ENCODE measurements around the gene GRK7.

The GRK7 gene, protein sequence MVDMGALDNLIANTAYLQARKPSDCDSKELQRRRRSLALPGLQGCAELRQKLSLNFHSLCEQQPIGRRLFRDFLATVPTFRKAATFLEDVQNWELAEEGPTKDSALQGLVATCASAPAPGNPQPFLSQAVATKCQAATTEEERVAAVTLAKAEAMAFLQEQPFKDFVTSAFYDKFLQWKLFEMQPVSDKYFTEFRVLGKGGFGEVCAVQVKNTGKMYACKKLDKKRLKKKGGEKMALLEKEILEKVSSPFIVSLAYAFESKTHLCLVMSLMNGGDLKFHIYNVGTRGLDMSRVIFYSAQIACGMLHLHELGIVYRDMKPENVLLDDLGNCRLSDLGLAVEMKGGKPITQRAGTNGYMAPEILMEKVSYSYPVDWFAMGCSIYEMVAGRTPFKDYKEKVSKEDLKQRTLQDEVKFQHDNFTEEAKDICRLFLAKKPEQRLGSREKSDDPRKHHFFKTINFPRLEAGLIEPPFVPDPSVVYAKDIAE (N-terminal part only)

DNA sequence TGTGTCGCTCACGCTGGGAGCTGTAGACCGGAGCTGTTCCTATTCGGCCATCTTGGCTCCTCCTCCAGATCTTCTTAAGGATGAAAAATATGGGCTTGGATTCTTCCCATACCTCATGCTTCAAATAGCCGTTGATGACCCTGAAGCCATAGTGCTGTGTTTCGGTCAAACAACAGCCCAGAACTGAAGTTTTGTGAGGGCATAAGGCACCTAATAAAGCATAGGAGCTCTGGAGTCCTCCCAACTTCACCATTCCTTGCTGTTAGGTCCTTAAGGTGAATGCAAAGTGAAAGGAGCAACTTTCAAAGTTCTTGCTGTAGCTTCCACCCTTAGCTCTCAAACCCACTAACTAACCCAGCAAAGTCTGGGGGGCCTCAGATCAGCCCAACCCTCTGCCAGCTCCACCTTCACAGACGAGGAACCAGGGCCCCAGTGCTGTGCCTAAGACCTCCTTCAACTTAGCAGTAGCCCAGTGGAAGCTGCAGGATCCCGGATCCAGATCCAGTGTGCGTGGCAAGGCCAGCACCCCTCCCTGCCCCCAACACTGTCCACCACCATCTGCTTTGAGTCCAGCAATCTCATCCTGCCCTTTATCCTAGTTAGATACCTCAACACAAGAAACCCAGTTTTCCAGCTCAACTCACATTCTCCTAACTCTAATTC lies at the start of gene GRK7:
Gene GRK7 (plus strand): TSS at position 321 of the 663 bp plus-strand sequence. CDS start 14,877 bp downstream, outside the sequence.
- no peak for DNase-seq

DNA sequence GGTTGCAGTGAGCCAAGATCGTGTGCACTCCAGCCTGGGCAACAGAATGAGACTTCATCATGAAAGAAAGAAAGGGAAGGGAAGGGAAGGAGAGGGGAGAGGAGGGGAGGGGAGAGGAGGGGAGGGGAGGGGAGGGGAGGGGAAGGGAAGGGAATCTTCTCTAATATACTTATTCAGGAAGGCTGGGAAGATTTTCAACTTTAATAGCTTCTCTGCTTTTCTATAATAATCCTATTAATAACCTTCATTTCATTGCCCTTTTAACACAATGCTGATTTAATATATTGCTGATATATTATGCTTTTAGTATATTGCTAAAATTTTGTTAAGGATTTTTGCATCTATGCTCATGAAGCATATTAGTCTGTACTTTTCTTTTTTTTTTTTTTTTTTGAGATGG lies 48.5 kb upstream of the GRK7 start:
- DNase-seq = no peak

DNA sequence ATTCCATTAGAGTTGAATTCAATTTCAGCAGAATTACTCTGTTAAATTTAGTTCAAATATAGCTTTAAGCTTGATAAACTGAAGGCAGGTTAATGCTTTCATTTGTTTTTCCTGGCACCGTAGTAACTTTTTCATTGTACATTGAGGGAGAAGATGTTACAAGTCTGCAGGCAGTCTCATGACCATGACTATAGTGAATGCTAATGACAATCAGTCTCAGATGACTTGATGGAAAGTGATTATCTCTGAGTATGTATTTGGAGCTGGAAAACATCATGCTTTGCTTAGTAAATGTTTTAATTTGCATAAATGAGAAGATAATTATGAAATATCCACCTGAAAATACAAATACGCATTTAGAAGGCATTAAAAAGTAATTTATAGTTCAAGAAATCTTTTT lies 41.1 kb upstream of the GRK7 start:
- no peak for DNase-seq

DNA sequence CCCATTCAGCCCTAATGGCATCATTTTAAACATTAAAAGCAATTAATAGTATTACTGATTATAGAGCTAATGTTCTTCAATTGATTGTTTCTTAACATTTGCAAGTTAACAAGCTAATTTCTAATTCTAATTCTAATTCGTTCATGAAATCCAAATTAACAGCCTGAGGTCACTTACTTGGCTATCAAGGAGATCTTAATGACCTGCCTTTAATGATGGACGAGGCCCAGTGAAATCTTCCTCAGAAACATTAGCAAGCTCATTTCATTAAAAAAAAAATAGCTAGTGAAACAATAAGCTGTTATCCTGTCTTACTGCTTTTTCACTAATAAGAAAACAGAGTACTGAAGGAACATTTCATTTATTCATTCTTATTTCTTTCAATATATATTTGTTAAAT lies 40.6 kb upstream of the GRK7 start:
- no peak for DNase-seq

DNA sequence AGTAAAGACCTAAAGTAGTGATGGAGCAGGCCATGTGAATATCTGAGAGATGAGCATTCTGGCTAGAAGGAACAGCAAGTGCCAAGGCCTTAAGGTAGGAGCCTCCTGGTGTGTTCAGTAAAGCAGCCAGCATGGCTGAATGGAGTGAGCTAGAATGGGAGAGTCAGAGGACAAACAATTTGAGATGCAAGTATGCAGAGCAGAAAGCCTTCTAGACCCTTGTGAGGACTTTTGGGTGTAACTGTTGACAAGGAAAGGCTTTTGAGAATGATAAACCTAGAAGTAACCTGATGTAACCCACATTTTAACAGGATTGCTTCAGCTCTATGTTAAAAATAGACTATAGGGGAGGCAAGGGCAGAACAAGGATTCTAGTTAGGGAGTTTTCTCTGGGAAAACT lies 40.0 kb upstream of the GRK7 start:
- DNase-seq = no peak

DNA sequence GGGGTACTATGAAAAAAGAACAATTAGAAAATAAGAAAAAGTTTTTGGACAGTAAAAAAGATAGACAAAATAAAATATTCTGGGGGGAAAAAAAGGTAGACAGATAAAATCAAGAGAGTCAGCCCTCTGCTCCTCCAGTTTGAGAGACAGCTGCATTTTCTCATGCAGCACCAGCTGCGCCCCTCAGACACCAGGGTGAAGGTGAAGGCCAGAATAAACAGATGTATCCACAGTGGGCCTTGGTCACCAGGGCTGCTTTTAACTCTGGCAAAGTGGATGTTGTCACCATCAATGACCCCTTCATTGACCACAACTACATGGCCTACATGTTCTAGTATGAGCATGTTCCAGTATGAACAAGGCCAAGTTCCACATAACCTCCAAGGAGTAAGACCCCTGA lies 39.0 kb upstream of the GRK7 start:
- DNase-seq = no peak

DNA sequence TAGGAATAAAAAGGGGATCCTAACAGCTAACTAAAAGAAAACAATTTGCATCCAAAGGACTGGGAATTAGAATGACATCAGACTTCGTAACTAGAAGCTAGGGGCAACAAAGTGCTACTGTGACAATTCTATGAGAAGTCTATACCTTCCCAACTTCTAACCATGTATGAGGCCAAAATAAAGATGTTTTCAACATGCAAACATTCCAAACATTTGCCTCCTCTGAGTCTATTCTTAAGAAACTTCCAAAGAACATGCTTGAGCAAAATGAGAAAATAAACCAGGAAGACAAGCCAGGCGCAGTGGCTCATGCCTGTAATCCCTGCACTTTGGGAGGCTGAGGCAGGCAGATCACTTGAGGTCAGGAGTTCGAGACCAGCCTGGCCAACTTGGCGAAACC lies 38.2 kb upstream of the GRK7 start:
- no peak for DNase-seq

DNA sequence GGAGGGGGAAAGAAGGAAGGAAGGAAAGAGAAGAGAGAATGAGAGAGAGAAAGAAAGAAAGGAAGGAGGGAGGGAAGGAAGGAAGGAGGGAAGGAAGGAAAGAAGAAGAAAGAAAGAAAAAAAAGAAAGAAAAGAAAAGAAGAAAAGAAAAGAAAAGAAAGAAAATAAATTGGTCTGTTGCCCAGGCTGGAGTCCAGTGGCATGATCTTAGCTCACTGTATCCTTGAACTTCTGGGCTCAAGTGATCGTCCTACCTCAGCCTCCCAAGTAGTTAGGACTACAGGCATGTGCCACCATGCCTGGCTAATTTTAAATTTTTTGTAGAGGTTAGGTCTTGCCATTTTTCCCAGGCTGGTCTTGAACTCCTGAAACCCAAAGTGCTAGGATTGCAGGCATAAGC lies 36.7 kb upstream of the GRK7 start:
- no peak for DNase-seq

DNA sequence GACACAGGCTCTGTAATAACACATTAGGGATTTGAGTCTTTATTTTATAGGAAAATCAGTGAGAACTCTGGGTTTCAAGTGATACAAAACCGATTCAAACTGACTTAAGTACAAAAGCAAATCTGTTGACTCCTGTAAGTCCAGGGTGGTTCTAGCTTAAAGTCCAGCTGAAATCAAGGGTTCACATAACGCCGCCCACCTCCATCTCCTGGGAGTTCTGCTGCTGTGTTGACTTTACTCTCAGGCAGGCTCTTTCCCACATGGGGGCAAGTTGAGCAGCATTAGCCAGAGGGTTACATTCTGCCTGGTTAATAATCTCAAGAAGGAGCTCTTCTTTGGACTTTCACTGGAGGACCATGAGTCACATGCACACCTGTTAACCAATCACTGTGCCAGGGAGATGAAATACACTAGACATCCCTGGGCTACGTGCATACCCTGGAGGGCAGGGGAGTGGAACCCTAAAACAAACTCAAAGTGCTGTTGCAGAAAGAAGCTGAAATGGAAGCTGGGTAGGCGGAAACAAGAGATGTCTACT lies 34.8 kb upstream of the GRK7 start:
- no peak for DNase-seq

DNA sequence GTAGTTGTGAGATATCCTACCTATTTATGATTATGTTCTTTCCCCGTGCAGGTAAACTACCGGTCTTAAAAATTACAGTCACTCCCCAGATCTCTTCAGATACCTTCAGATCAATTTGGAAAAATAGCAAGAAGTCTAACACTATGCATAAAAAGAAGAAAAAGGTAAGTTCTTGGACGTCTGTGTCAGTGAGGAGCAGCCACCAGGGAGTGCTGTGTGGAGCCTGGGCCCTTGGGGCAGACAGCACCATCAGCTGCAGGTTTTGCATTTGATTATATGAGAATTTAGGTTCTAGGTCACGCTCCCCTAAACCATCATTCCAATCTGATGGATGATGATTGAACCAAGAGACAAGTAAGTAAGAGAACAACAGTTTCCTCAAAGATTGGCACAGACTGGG lies 34.0 kb upstream of the GRK7 start:
- peak; percentile 21 for DNase-seq

DNA sequence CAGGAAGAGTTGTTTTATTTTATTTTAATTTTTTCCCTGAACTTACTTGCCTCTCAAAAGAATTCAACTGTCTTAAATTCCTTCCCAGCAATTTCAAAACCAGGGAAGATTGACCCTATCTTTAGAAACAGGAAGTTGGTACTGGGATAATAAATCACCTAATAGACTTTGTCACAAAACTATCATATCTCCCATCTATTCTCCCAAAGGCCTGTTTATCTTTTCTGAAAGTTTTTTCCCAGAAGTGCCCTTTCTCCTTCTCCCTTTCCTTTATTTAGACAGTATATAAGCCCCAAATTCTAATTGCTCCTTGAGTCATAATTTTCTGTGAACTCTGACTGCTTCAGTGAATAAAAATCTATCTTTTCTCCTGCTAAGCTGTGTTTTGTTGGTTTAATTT lies 28.0 kb upstream of the GRK7 start:
- no peak for DNase-seq

DNA sequence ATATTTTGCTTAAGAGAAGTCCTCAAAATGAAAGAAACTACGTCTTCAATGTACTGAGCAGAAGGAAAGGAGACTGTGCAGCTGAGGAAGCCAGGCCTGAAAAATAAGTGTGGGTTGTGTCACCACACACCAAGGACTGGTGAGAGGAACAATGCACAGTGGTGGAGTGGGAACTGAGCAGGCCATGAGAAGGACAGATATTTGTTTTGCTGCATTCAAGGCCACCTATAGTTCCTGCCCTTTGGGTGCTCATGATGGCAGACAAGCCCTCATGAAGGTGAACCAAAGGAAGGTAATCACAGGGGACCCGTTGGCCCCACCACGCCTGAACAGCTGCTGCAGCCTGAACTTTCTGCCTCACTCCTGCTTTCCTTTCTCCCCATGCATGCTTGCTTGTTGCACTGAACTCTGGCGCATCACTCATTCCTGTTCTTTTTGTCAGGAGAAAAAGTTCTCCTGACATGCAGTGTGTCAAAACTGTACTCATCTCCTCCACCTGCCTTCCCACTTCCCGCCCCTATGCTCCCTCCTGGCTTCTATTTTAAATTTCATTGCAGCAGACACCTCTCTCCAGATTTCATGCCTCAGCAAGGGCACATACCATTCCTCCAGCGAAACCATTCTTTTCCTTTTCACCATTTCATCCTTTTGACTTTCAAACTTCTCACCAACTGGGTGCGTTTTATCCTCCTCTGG lies 27.3 kb upstream of the GRK7 start:
- DNase-seq = no peak

DNA sequence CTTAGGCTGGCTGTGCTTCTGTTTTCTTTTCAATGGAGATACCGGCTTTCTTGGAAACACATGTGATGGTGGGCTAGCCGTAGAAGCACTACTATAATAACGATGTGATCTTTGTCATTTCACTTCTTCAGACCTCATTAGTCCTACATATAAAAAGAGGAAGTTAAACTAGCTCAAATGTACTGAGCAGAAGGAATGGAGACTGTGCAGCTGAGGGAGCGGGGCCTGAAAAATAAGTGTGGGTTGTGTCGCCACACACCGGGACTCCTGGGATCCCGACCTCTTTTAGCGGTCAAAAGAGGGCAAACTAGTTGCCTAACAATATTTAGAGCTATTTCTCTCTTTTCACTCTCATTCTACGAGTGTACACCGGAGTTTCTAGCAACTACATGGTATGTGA lies 26.1 kb upstream of the GRK7 start:
- DNase-seq = no peak

DNA sequence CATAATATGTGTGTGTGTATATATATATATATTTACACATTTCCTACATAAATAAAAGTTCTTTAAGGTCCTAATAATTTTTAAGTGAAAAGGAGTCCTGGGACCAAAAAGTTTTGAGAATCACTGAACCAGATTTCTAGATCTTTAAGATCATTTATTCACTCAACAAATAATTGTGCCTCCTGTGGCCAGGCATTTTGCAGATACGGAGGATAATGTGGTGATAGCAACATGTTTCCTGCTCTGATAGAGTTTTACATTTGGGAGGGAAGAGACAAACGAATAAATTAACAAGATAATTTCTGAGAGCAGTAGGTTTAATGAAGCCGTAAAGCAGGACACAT lies 25.6 kb upstream of the GRK7 start:
- no peak for DNase-seq

DNA sequence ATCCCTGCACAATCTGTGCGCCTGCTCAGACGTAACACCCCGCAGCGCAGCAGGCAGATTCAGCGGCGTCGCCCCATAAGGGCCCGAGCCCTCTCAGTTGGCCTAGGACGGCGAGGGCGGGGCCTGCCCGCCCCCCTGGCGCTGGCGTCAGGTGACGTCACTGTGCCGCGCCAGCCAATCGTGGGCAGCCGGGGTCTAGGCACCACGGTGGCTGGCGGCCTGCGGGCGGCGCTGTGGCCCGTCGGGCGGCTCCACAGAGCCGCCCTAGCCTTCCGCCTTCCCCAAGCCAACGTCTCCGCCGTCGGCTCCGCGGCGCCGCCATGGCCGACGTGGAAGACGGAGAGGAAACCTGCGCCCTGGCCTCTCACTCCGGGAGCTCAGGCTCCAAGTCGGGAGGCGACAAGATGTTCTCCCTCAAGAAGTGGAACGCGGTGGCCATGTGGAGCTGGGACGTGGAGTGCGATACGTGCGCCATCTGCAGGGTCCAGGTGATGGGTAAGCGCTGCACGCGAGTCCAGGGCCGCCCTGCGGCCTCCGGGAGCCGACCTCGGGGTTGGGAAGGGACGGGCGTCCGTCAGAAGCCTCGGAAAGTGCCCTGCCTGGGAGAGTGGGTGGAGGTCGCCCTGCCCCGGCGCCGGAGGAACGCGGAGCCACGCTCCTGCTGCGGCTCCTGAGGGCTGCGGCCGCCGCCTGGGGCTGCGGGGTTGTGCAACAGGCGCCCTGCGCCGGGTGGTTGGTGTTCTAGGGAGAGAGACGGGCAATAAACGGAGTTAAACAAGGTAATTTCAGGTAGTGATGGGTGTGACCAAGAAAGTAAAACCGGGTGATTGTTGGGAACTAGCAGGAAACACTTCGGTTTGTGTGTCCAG lies 25.0 kb upstream of the GRK7 start, which contains the start of gene RNF7:
Gene RNF7 (plus strand): TSS at position 277 of the 869 bp plus-strand sequence. CDS start 44 bp downstream, at position 321.
- DNase-seq = peak; percentile 97

DNA sequence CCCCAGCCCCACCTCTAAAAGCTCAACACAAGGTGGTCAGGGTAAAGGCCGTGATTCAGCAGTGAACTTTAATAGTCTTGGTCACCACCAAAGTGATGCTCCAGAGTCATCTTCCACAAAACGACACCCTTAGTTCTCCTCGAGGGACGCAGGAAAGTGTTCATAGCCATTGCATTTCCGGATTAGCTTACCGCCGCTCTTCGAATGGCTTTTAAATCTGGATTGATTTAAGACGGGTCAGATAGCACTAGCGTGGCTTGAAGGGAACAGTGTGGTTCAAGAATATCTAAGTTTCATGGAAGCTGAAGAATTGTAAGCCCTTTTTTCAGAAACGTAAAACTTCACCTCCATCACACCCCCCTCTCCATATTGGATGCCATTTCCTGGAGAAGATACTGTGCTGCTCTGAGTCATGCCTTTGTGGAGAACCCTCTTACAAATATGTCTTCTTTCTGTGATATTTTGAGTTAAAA lies 24.3 kb upstream of the GRK7 start:
- DNase-seq = peak; percentile 35

DNA sequence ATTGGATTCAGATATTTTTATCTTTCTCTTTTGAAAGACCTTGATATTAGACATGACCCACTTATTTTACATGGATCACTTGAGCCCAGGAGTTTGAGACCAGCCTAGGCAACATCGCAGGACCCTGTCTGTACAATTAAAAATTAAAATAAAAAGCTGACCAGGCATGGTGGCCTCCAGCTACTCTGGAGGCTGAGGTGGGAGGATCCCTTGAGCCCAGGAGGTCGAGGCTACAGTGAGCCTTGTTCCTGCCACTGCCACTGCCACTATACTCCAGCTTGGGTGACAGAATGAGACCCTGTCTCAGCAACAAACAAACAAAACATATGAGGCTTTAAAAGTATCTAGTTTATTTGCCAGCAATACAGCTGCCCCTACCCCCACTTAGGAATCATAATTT lies 23.5 kb upstream of the GRK7 start:
- DNase-seq = no peak

DNA sequence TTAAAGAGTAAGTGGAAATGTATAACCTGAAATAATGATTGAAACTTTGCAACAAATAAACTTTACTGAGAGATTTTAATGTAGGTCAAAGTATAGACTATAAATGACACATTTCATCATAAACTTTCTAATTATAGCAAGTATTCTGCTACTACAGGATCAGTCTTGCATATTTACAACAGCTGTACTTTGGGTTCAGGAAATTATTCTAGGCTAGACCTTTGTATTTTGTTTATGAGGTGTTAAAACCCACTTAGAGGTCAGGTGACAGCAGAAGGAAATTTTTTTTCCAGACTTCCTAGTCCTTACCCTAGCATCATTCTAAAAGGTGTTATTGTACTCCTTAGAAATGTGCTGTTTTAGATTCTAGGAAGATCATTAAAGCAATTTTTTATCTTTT lies 22.9 kb upstream of the GRK7 start:
- DNase-seq = no peak

DNA sequence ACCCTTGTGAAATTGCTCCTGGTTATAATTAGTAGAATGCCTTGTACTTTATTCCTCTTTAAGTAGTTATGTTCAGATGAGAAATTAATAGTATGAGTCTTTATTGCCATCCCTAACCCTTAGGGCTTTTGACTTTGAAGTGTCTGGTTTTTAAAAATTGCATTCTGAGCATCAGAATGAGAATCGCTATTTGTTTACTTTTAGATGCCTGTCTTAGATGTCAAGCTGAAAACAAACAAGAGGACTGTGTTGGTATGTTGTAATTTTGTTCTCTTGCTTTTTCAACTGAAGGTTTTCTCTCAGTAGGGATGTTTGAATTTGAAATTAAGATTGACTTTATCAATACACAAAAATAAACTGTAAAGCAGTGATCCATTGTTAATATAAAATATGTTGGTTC lies 19.9 kb upstream of the GRK7 start:
- no peak for DNase-seq

DNA sequence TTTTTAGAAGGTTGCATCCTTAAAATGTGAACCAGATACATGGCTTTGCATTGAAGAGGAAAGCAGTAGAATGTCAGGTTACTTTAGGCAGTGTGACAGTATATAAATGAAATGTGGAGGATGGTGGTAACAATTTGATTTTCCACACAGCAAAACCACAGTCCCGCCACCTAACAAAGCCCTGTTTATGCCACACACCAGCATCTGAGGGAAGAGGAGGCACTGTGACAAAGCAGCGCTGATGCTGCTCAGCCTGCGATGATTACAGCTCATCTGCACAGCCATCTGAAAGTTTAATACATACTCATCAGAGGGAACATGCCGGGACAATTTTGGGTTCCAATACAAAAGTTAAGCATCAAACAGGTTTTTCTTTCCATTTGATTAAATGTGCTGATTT lies 16.2 kb upstream of the GRK7 start:
- no peak for DNase-seq

DNA sequence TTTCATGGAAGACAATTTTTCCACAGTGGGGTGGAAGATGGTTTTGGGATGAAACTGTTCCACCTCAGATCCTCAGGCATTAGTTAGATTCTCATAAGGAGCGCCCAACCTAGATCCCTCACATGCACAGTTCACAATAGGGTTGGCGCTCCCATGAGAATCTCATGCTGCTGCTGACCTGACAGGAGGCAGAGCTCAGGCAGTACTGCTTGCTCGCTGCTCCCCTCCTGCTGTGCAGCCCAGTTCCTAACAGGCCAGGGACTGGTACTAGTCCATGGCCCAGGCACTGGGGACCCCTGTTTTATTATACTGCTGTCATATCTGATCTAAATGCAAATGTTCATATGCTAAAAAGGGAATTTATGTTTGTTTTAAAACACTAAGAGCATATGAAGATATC lies 9.8 kb upstream of the GRK7 start:
- no peak for DNase-seq

DNA sequence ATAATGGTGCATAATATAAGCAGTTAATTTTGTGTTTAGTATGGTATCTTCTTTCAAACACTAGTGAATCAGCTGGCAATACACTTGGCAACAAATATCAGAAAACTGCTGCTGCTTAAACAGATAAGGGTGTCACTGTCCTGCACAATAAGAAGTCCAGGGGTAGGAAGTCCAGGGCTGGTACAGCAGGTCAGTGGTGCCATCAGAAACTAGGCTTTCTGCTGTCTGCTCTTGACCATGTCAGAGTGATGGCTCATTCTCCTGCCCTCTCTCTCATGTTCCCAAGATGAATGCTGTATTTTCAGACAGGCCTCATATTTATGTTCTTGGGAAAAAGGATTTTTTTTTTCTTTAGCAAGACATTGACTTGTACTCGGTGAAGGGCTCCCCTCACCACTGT lies 9.2 kb upstream of the GRK7 start:
- DNase-seq = no peak
